Liver (tissue), 5 donors: Measurements from ENCODE around the gene SLC22A25. TPM values are rescaled to one million over a fixed set of nuclear protein-coding genes. Genes with fewer than 3 reads are reported as not detected.

Experiments used
- NR2F2 ChIP-seq: IDR thresholded peaks from 2 replicates; pipeline ENCODE4 v1.6.1; 2016; ENCODE audit warnings: antibody characterized with exemption
- polyA plus RNA-seq, 2 donors: library from polyadenylated mRNA; stranded (reverse) in 1 of 2; unstranded in 1 of 2; fragments of 200-250 nt in 1 of 2; fragments of >200 nt in 1 of 2; fragmentation: Nextera tagmentation in 1 of 2; extraction: Ambion mirVana in 1 of 2; gene quantifications; one replicate each; pipeline versions ENCODE4 v1.2.1 to v1.2.3, GENCODE V29; 2013 to 2015
- total RNA-seq, 2 donors: library from RNA; depleted of rRNA; stranded (reverse); fragments of >200 nt; gene quantifications; one replicate each; pipeline ENCODE4 v1.2.3, GENCODE V29; 2014
- TF ChIP-seq, protein P1 (sequence below): fragments of 150-350 bp; IDR thresholded peaks from 2 replicates; pipeline ENCODE4 v1.5.1; 2017; ENCODE audit warnings: improper control_type of control experiment, low read depth, low read length; ENCODE audit not compliant: missing input control
- donor health status: healthy.
- donor health status: healthy.
- donor health status: healthy.

Gene SLC22A25
- total and polyA plus RNA-seq, 4 donors, result 3.3 to 35.3 (median 20.9) TPM

DNA sequence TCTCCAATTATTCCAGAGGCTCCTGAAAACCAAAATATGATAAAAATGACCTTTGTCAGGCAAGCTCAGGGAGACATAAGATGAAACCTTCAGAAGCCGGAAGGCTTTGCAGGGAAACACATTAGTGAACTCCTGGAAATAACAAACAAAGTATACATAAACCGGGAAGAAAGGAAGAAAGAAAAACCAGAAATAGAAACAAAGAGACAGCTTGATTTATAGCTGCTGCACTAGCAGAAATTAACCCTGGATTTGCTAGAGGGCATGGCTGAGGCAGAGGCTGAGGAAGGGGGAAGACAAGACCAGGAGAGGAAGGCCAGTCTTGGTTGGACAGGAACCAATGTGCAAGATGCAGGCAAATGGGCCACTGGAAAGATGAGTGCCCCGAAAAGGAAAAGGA, 33.3 kb downstream of the SLC22A25 start (continued):
- TF ChIP-seq, protein P1, sequence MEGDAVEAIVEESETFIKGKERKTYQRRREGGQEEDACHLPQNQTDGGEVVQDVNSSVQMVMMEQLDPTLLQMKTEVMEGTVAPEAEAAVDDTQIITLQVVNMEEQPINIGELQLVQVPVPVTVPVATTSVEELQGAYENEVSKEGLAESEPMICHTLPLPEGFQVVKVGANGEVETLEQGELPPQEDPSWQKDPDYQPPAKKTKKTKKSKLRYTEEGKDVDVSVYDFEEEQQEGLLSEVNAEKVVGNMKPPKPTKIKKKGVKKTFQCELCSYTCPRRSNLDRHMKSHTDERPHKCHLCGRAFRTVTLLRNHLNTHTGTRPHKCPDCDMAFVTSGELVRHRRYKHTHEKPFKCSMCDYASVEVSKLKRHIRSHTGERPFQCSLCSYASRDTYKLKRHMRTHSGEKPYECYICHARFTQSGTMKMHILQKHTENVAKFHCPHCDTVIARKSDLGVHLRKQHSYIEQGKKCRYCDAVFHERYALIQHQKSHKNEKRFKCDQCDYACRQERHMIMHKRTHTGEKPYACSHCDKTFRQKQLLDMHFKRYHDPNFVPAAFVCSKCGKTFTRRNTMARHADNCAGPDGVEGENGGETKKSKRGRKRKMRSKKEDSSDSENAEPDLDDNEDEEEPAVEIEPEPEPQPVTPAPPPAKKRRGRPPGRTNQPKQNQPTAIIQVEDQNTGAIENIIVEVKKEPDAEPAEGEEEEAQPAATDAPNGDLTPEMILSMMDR, result no peak
- no peak for TF ChIP-seq NR2F2

Other genes starting within 250 kb of the SLC22A25 start
- gene SLC22A8, start 227.8 kb downstream of the SLC22A25 start, total RNA-seq, result not detected
- not detected for gene SLC22A8, start 227.8 kb downstream of the SLC22A25 start, polyA plus RNA-seq
- under 1 TPM; 0.42 to 0.59 TPM for gene SLC22A24, start 99.4 kb downstream of the SLC22A25 start, total RNA-seq
- under 1 TPM in 1 of 2 donors, not detected in 1; 0.02 TPM for gene SLC22A24, start 99.4 kb downstream of the SLC22A25 start, polyA plus RNA-seq
- 100 to 1,000 TPM in 1 of 2 donors, 10 to 100 TPM in 1; 25.8 to 138 TPM for gene SLC22A9, start 126.2 kb upstream of the SLC22A25 start, total RNA-seq
- gene SLC22A9, start 126.2 kb upstream of the SLC22A25 start, polyA plus RNA-seq, result 10 to 100 TPM in 1 of 2 donors, 1 to 10 TPM in 1; 10.0 to 12.0 TPM
- gene PLAAT5, start 247.6 kb upstream of the SLC22A25 start, total RNA-seq, result 1 to 10 TPM in 1 of 2 donors, not detected in 1; 1.4 TPM
- gene PLAAT5, start 247.6 kb upstream of the SLC22A25 start, polyA plus RNA-seq, result under 1 TPM in 1 of 2 donors, not detected in 1; 0.03 TPM